ENCODE results near the gene RFX1. TPM values are rescaled to one million over a fixed set of nuclear protein-coding genes. Genes with fewer than 3 reads are reported as not detected.

The RFX1 gene
- total and polyA plus RNA-seq, 2 donors from 2014 or later: 5.2 to 17.9 TPM

DNA sequence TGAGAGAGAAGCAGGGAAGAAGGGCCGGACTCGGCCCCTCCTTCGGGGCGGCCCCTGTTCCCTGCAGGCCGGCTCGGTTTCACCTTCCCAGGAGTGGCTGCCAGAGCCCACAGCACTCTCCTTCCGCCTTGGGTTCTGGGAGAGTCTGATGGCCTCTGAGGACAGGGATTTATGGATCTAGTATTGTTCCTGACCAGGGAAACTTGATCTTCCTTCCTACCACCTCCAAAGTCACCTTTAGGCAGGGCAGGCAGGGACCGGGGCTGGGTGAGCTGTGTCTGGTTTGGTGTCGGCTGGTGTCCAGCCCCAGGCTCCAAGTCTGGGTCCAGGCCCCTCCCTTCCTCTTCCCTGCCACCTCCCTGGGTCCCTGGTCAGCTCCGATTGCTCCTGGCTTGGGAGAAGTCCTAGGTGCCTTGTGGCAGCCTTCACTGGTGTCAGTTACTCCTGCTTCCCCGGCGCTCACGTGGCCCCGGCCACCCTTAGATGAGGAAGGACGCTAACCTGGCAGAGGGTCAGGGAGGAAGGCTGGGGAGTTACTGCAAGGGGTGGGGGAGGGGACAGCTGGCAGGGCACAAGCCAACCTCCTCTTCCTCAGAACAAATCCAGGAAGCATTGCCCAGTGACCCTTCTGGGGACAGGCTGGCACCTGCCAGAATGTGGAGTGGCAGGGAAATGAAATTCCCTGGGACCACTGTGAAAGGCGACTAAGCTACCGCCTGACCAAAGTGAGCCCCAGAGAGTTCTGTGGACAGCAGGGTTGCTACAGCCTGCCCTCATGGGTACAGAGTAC lies 18.8 kb downstream of the RFX1 start:
- peak overlapping the region in 1 of 3 donors; percentile 17 for H3K4me3 ChIP-seq (ENCODE audit: low read length in 3 of 3)
- no peaks in the 10 kb centered on the region for H3K9me3 ChIP-seq (ENCODE audit: control insufficient read depth in 2 of 3, insufficient read depth in 1 of 3, low read length in 3 of 3)
- DNase-seq (peak; percentile 57 to 82 (median 61)), FAIRE-seq (no peak)
- TF ChIP-seq, protein P1, sequence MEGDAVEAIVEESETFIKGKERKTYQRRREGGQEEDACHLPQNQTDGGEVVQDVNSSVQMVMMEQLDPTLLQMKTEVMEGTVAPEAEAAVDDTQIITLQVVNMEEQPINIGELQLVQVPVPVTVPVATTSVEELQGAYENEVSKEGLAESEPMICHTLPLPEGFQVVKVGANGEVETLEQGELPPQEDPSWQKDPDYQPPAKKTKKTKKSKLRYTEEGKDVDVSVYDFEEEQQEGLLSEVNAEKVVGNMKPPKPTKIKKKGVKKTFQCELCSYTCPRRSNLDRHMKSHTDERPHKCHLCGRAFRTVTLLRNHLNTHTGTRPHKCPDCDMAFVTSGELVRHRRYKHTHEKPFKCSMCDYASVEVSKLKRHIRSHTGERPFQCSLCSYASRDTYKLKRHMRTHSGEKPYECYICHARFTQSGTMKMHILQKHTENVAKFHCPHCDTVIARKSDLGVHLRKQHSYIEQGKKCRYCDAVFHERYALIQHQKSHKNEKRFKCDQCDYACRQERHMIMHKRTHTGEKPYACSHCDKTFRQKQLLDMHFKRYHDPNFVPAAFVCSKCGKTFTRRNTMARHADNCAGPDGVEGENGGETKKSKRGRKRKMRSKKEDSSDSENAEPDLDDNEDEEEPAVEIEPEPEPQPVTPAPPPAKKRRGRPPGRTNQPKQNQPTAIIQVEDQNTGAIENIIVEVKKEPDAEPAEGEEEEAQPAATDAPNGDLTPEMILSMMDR (IDR thresholded peaks at IDR 0.05; ENCODE audit: borderline replicate concordance, extremely low read depth, insufficient read depth): no peak
- intact Hi-C loops (cut with DNase I): no loop called here
- peak overlapping the region; percentile 88 to 91 for H3K27ac ChIP-seq (ENCODE audit: low read depth in 2 of 2, low read length in 2 of 2)
- peaks cover 0 to 14% (median 6%) of the 10 kb centered on the region in 3 donors for H3K36me3 ChIP-seq (ENCODE audit: control insufficient read depth in 2 of 3, insufficient read depth in 3 of 3, low read length in 3 of 3)
- H3K9ac ChIP-seq (ENCODE audit: low read length in 3 of 3): peak overlapping the region in 2 of 3 donors; percentile 48 to 67
- no peaks in the 10 kb centered on the region for H3K27me3 ChIP-seq (ENCODE audit: control insufficient read depth, insufficient read depth, low read length)
- H3K4me1 ChIP-seq (ENCODE audit: control insufficient read depth in 2 of 3, insufficient read depth in 2 of 3, low read depth in 1 of 3, low read length in 3 of 3): peaks cover 0 to 25% (median 18%) of the 10 kb centered on the region in 3 donors

DNA sequence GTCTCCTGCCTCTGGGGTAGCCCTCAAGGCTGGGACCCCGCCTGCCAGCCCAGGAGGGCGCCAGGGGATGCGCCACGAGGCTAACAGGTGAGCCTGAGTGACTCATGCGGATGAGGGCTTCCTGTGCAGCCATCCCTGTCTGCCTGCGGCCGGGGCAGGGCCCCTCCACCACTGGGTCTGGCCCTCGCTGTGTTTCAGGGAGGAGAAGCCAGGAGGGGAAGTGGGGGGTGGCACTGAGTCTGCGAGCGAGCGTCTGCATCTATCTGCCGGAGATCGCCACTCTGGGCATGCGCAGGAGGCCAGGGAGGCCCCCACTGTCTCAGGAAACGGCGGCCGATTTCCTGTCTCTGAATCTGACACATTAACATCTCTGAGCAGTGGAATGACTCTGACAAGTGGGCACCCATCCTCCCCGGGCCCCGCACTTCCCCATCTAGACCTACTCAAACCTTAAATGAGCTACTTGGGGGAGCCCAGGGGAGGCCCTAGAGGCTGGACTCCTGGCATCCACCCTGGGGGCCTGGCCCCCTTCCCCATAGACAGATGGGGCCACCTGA lies 19.7 kb downstream of the RFX1 start:
- Histone ChIP-seq H3K27ac (ENCODE audit: low read depth in 2 of 2, low read length in 2 of 2) (peak overlapping the region; percentile 88 to 91), H3K4me3 (ENCODE audit: low read length in 3 of 3) (peak overlapping the region in 1 of 3 donors; percentile 17), H3K4me1 (ENCODE audit: control insufficient read depth in 2 of 3, insufficient read depth in 2 of 3, low read depth in 1 of 3, low read length in 3 of 3) (peaks cover 0 to 25% (median 18%) of the 10 kb centered on the region in 3 donors), H3K36me3 (ENCODE audit: control insufficient read depth in 2 of 3, insufficient read depth in 3 of 3, low read length in 3 of 3) (peaks cover 0 to 12% (median 8%) of the 10 kb centered on the region in 3 donors), H3K9me3 (ENCODE audit: control insufficient read depth in 2 of 3, insufficient read depth in 1 of 3, low read length in 3 of 3) (no peaks in the 10 kb centered on the region), H3K27me3 (ENCODE audit: control insufficient read depth, insufficient read depth, low read length) (no peaks in the 10 kb centered on the region), H3K9ac (ENCODE audit: low read length in 3 of 3) (peak overlapping the region in 2 of 3 donors; percentile 48 to 67)
- no peak for FAIRE-seq
- intact Hi-C loops (cut with DNase I): no loop called here
- TF ChIP-seq, protein P1 (IDR thresholded peaks at IDR 0.05; ENCODE audit: borderline replicate concordance, extremely low read depth, insufficient read depth): no peak
- DNase-seq: peak; percentile 75 to 96 (median 86)

DNA sequence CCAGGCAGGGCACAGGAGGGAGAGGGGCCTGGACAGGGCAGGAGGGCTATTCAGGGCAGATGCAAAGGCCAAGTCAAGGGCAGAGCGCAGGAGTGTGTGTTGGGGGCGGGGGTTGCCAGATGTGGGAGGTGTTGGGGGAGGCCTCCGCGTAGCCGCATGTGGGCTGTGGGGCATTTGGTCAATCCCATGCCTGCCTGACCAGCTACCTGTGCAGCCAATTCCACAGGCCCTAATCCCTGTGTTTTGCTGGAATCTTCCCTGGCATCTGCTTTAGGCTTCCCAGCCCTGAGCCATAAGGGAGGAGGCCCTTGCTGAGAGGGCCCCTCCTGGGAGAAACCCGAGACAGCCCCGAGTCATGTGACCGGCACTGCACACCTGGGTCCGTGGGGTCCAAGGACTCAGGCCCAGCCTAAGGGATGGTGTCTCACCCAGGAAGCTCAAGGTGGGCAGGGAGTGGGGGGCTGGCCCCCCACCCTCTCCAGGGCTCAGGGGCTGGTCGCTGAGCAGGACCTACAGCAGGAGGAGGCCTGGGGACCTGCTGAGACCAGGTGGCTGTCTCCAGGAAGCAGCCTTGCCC lies 20.3 kb downstream of the RFX1 start:
- H3K27me3 ChIP-seq (ENCODE audit: control insufficient read depth, insufficient read depth, low read length): no peaks in the 10 kb centered on the region
- H3K9ac ChIP-seq (ENCODE audit: low read length in 3 of 3): peak overlapping the region in 2 of 3 donors; percentile 24 to 51
- TF ChIP-seq, protein P1 (IDR thresholded peaks at IDR 0.05; ENCODE audit: borderline replicate concordance, extremely low read depth, insufficient read depth): no peak
- H3K4me1 ChIP-seq (ENCODE audit: control insufficient read depth in 2 of 3, insufficient read depth in 2 of 3, low read depth in 1 of 3, low read length in 3 of 3): peaks cover 0 to 25% (median 18%) of the 10 kb centered on the region in 3 donors
- H3K9me3 ChIP-seq (ENCODE audit: control insufficient read depth in 2 of 3, insufficient read depth in 1 of 3, low read length in 3 of 3): no peaks in the 10 kb centered on the region
- no peak overlapping the region for H3K4me3 ChIP-seq (ENCODE audit: low read length in 3 of 3)
- peaks cover 0 to 9% (median 8%) of the 10 kb centered on the region in 3 donors for H3K36me3 ChIP-seq (ENCODE audit: control insufficient read depth in 2 of 3, insufficient read depth in 3 of 3, low read length in 3 of 3)
- FAIRE-seq (no peak), DNase-seq (no peak)
- H3K27ac ChIP-seq (ENCODE audit: low read depth in 2 of 2, low read length in 2 of 2): peak overlapping the region; percentile 88 to 91
- intact Hi-C loops (cut with DNase I): no loop called here
